ENCODE results near the gene TUBA1B. TPM values are rescaled to one million over a fixed set of nuclear protein-coding genes. Genes with fewer than 3 reads are reported as not detected.

Gene TUBA1B
- total RNA-seq, 1 experiment from 2014 or later, result 2,063 TPM

DNA sequence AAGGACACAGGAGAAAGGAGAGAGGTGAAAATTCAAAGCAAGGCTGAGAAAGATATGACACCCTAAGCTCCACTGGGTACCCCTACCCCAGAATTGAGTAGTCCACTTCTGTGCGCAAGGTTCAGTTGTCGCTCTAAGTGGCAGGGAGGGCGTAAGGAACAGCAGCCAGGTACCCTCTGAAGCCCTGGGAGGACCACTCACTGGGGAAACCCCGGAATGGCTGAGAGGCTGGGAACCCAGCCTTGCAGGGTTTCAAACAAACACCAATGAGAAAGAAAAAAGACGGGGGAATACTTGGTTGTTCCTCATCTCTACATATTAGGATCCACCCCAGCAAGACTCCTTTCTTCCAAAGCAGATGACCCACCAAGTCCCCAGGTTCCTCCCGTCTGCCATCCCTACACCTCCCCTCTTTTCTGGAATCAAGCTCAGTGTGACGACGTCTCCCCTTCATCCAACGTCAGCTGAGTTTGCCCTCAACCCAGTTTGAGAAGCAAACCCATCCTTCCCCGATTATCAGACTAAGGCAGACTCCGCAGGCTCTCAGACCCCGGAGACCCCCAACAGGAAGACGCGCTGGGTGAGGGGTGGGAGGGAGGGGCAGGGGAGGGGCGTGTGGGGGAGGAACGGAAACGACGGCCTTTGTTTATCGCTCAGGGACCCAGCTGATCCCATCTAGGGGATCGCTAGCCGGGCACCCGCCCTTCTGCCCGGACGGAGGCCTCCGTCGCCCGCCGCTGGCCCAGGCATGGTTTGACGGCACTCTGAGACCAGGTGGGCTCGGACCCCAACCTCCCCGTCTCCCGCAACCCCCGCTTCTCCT, 21.3 kb downstream of the TUBA1B start:
- WGBS (ENCODE audit: extremely low coverage, insufficient read length, low lambda C conversion rate), result no CpG with 5 or more reads among the region's 33 CpGs
- no peak overlapping the region for H4K5ac ChIP-seq (ENCODE audit: insufficient read length, low read depth, low read length)
- DNase-seq, result peak; percentile 61

More for the DNA sequence above, 21.3 kb downstream of the TUBA1B start:
- Histone ChIP-seq H3K79me2 (ENCODE audit: insufficient read depth, low read length) (peaks cover 1% of the 10 kb centered on the region; the same call in 1 of the 2 replicates), H3T11ph (ENCODE audit: low read length) (no peak overlapping the region), H3K9me3 (ENCODE audit: control insufficient read depth, low read depth, low read length) (no peaks in the 10 kb centered on the region), H3K27me3 (ENCODE audit: insufficient read depth, low read length) (no peaks in the 10 kb centered on the region), H3K18ac (ENCODE audit: insufficient read length, low read depth, low read length) (peak overlapping the region; percentile 71), H3K14ac (ENCODE audit: insufficient read depth, low read length) (peak overlapping the region; percentile 80), H2BK12ac (ENCODE audit: insufficient read length, low read depth, low read length) (no peak overlapping the region), H3K79me1 (ENCODE audit: insufficient read depth, low read depth, low read length, poor library complexity, severe bottlenecking) (peaks cover 6% of the 10 kb centered on the region), H3K56ac (ENCODE audit: insufficient read length, low read depth, low read length) (no peak overlapping the region), H2BK120ac (ENCODE audit: low read depth, low read length, poor library complexity, severe bottlenecking) (no peak overlapping the region), H3K4me1 (ENCODE audit: insufficient read depth, low read length) (peaks cover 5% of the 10 kb centered on the region; the same call in 1 of the 2 replicates), H2BK15ac (ENCODE audit: low read depth, low read length) (no peak overlapping the region), H4K91ac (ENCODE audit: insufficient read length, low read depth, low read length) (no peak overlapping the region), H2BK20ac (ENCODE audit: low read depth, low read length, poor library complexity, severe bottlenecking) (no peak overlapping the region), H3K23ac (ENCODE audit: insufficient read length, low read depth, low read length) (no peak overlapping the region), H3K27ac (ENCODE audit: insufficient read length, low read depth, low read length) (no peak overlapping the region), H4K8ac (replicated peaks; ENCODE audit: insufficient read length, low read depth, low read length) (no peak overlapping the region), H3K23me2 (ENCODE audit: insufficient read length, low read depth, low read length, poor library complexity, severe bottlenecking) (peaks cover 8% of the 10 kb centered on the region), H2BK5ac (ENCODE audit: insufficient read length, low read length) (no peak overlapping the region), H3K4me2 (ENCODE audit: insufficient read depth, insufficient read length, low read length) (peak overlapping the region; percentile 91), H3K9ac (ENCODE audit: extremely low read depth, insufficient read length, low read length) (peak overlapping the region; percentile 59), H2AFZ (ENCODE audit: low read length) (no peak overlapping the region), H2AK5ac (ENCODE audit: insufficient read length, low read length) (no peak overlapping the region), H4K20me1 (ENCODE audit: control insufficient read depth, insufficient read depth, insufficient read length) (no peaks in the 10 kb centered on the region), H3K4ac (ENCODE audit: low read depth, low read length) (no peak overlapping the region)
- Mint-ChIP-seq H3K4me1 (peaks cover 23 to 31% of the 10 kb centered on the region in 2 experiments), H3K36me3 (ENCODE audit: insufficient read depth in 1 of 3, low read depth in 3 of 3) (peaks cover 5 to 20% (median 5%) of the 10 kb centered on the region in 3 experiments), H3K4me3 (peak overlapping the region; percentile 86 to 99), H3K9me3 (peaks cover 15 to 19% of the 10 kb centered on the region in 2 experiments), H3K27ac (peak overlapping the region in 2 of 3 experiments; percentile 95 to 96; a peak in 3 of 7 replicates), H3K27me3 (ENCODE audit: low read depth) (peaks cover 4% of the 10 kb centered on the region; the same call in 1 of the 2 replicates)
- TF ChIP-seq, protein P1, sequence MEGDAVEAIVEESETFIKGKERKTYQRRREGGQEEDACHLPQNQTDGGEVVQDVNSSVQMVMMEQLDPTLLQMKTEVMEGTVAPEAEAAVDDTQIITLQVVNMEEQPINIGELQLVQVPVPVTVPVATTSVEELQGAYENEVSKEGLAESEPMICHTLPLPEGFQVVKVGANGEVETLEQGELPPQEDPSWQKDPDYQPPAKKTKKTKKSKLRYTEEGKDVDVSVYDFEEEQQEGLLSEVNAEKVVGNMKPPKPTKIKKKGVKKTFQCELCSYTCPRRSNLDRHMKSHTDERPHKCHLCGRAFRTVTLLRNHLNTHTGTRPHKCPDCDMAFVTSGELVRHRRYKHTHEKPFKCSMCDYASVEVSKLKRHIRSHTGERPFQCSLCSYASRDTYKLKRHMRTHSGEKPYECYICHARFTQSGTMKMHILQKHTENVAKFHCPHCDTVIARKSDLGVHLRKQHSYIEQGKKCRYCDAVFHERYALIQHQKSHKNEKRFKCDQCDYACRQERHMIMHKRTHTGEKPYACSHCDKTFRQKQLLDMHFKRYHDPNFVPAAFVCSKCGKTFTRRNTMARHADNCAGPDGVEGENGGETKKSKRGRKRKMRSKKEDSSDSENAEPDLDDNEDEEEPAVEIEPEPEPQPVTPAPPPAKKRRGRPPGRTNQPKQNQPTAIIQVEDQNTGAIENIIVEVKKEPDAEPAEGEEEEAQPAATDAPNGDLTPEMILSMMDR (conservative IDR thresholded peaks at IDR 0.05), result no peak
